HG03064 (cell line): ENCODE results near the gene TVP23A.
"Not testable (repeated sequence)": the region's sequence is repeated elsewhere in the genome, so short reads cannot be mapped to it uniquely, and the experiment has no call there.

Experiments
- ATAC-seq: cut with Tn5 transposase; IDR thresholded peaks from one replicate; pipeline ENCODE4 v1.9.1; 2021; ENCODE audit warnings: low read depth; ENCODE audit not compliant: unreplicated experiment

Gene TVP23A

GRCh38 chr16:10753670-10754069 lies 64.9 kb downstream of the TVP23A start:
- ATAC-seq, result no peak

GRCh38 chr16:10752843-10753523 lies 65.6 kb downstream of the TVP23A start:
- no peak for ATAC-seq

DNA sequence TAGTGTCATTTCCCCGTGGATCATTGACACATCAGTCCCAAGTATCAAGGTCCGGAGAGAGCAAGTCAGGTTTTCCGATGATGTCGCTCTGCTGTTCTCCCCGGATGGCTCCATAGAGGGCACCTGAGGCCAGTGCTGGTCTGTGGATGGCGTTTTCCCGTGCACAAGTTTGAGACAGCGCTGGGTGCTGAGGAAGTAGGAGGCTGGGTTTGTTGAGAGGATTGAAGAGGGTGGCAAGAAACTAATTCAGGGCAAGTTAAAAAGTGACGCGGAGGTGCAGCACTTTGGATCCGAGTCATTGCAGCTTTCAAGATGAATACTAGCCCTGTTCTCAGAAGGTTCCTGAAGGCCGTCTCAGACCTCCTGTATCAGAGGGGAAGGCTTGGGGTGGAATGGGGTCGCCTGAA lies 67.3 kb downstream of the TVP23A start:
- no peak for ATAC-seq

- ATAC-seq, result no peak
Measured at GRCh38 chr16:10750793-10751192, 67.8 kb downstream of the TVP23A start.

GRCh38 chr16:10745841-10746240 lies 72.8 kb downstream of the TVP23A start:
- ATAC-seq, result no peak

GRCh38 chr16:10744370-10745030 lies 74.1 kb downstream of the TVP23A start:
- no peak for ATAC-seq

DNA sequence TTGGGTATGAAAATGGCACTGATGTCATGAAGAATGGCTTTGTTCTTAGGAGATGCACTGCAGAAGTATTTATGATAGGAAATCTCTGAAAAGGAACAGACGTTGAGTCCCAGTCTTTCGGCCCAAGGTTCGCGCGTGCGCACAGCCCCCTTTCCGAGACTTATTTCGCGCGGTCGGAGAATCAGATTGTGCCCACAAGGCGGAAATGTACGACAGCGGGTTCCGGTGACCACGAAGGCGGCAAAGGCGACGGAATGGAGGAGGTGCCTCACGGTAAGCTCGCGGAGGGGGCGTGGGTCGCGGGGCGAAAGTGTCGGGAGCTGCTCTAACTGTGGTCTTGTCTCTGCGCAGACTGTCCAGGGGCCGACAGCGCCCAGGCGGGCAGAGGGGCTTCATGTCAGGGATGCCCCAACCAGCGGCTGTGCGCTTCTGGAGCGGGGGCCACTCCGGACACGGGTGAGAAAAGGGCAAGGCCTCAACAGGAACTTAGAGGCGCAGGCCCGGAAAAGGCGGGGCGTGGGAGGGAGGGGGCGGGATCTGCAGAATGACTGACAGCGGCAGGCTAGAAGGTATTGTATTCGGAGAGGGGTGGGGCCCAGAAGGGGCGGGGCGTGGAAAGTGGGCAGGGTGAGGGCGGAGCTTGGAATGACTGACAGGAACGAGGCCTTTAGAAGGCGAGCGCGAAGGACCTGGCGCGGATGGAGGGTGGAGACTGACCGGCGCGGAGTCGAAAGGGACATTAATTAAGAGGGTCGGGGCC lies 74.8 kb downstream of the TVP23A start, which contains the start of gene NUBP1:
Gene NUBP1, plus strand, starts transcription at position 233 of the 760 bp plus-strand sequence. Its CDS starts 22 bp downstream, at position 255.
- peak; percentile 68 for ATAC-seq

GRCh38 chr16:10743227-10743609 lies 75.4 kb downstream of the TVP23A start:
- ATAC-seq, result no peak

DNA sequence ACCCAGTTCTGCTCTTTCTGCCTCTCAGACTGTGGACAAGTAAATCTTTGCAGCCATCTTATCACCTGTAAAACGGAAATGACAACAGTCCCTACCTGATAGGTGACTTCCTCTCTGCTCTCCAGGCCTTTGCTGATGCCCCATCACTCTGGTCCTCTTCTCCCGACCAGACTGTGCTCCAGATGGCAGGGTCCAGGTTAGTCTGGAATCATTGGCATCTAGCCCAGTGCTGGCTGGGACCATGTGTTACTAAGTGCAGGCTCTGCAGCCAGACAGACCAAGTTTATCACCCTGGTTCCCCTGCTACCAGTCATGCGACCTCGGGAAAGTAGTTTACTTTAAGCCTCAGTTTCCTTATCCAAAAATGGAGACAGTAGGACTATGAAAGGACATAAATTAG lies 76.8 kb downstream of the TVP23A start:
- ATAC-seq, result no peak

DNA sequence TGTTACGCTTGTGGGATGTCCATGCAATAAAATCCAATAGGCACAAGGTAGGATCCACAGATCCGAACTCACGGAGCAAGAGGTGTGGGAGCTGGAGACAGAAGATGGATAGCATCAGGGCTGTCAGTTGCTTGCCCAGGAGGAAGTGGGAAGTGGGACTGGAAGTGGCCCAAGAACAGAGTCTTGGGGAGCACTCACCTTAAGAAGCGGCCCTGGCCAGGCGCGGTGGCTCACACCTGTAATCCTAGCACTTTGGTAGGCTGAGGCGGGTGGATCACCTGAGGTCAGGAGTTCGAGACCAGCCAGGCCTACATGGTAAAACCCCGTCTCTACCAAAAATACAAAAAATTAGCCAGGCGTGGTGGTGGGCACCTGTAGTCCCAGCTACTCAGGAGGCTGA lies 77.3 kb downstream of the TVP23A start:
- ATAC-seq, result not testable (repeated sequence)

GRCh38 chr16:10740845-10741208 lies 77.8 kb downstream of the TVP23A start:
- no peak for ATAC-seq

- ATAC-seq, result no peak
Measured at GRCh38 chr16:10740000-10740844, 78.4 kb downstream of the TVP23A start.

- peak; percentile 67 for ATAC-seq
Measured at GRCh38 chr16:10738231-10739077, 80.1 kb downstream of the TVP23A start.

GRCh38 chr16:10737068-10737625 lies 81.4 kb downstream of the TVP23A start:
- ATAC-seq, result no peak

GRCh38 chr16:10731790-10732189 lies 86.8 kb downstream of the TVP23A start:
- ATAC-seq, result no peak

DNA sequence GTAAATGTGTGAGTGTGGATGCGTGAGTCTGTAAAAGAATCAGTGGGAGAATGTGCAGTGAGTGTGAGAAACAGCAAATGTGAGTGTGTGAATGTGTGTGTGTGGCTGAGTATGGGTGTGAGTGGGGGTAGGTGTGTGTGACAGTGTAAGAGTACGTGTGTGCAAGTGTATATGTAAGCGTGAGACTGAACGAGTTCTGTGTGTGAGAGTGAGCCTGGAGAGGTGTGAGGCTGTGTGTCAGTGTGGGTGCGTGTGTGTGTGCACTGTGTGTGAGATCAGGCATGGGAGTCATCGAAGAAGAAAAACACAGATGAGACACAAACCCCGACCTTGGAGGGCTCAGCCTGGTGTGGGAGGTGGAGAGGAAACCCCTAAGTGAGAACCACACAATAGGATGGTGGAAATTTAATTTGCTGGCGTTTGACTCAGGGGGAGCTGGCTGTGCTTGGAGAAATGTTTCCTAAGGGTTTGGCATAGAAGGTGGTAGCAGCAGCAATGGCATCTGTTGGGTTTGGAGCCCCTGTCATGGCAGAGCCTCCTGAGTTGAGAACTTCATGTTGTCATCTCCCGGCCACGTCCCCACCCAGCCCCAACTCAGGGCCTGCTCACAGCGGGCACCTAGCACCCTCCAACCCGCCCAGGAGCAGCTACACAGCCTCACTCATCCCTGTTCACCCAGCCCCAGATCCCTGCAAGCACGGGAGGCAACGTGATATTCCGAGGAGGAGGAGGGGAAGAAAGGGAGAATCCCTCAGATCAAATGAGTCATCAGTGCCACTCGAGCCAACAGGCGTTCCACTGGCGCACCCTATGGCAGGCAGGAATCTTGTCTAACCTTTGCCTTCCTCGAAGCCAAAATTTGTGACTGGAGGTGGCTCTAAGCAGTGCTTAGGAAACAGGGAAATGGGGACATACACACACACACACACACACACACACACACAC lies 89.2 kb downstream of the TVP23A start:
- no peak for ATAC-seq

GRCh38 chr16:10728003-10728887 lies 90.3 kb downstream of the TVP23A start:
- no peak for ATAC-seq
